GM21529 (cell line): ENCODE data around the gene TEX30.

Source experiments
- ATAC-seq: cut with Tn5 transposase; IDR thresholded peaks from one replicate; pipeline ENCODE4 v1.9.1; 2021; ENCODE audit not compliant: unreplicated experiment

Gene TEX30

DNA sequence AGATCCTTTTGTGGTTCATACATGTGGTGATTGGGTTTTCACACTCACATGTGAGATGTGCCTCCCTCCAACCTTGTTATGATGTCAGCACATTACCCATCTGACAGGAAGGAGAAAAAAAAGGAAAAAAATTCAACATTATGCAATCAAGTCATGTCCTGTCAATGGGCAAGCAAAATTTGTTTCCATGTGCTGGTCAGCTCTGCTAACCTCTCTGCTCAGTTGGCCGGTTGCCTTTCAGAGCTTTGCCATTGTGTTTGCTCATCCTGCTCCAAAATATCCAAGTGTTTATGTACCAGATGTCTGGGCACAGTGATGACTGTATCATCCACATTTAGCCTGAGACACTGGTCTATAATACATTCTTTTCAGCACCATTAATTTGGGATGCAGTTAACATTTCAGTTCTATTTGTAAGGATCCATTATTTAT lies 51.8 kb downstream of the TEX30 start:
- ATAC-seq, result no peak

DNA sequence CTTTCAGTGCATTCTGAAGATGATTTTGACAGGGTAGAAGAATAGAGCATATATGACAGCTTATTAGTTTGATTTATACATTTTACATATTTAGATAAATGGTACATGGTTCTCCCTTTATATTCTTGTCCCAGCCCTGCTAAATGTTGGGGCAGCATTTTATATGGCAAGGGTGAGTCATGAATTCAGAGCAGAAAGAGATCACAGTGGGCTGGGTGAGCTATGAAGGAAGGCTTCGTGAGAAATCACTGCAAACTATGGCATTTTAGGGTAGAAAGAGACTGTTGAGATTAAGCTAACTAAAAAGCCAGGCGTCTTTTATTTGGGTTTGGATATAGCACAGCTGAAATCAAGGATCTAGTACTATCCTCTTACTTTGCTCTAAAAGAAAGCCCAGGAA lies 54.8 kb downstream of the TEX30 start:
- no peak for ATAC-seq
